Left ventricle myocardium inferior (tissue), 1 donor: Measurements from ENCODE around the gene SHISA2. TPM values are rescaled to one million over a fixed set of nuclear protein-coding genes. Genes with fewer than 3 reads are reported as not detected.
"Not testable (repeated sequence)": the region's sequence is repeated elsewhere in the genome, so short reads cannot be mapped to it uniquely, and the experiment has no call there.

Experiments used
- DNase-seq: peaks from one replicate; pipeline ENCODE4 v3.0.0-alpha.2; 2020
- H3K27ac ChIP-seq: fragments of 200-600 bp; replicated peaks from 2 replicates; pipeline ENCODE4 v1.8.0; 2021
- H3K27me3 ChIP-seq: fragments of 200-600 bp; 2 replicates; pipeline ENCODE4 v1.8.0; 2021; ENCODE audit warnings: low read depth
- H3K36me3 ChIP-seq: fragments of 200-600 bp; 2 replicates; pipeline ENCODE4 v1.8.0; 2021
- H3K4me1 ChIP-seq: fragments of 200-600 bp; 2 replicates; pipeline ENCODE4 v1.8.0; 2021
- H3K4me3 ChIP-seq: fragments of 200-600 bp; 2 replicates; pipeline ENCODE4 v1.8.0; 2021; ENCODE audit warnings: mild to moderate bottlenecking, moderate library complexity
- H3K9me3 ChIP-seq: fragments of 200-600 bp; replicated peaks from 2 replicates; pipeline ENCODE4 v1.8.0; 2021
- CTCF ChIP-seq: fragments of 200-600 bp; IDR thresholded peaks from 2 replicates; pipeline ENCODE4 v1.8.0; 2021; ENCODE audit warnings: antibody characterized with exemption, mild to moderate bottlenecking, borderline replicate concordance
- intact Hi-C: fragments of 100-400 bp; cut with micrococcal nuclease; formaldehyde crosslinking; loops from one replicate; pipeline ENCODE4 v1.11.0; 2022
- total RNA-seq: library from RNA; stranded (reverse); fragmentation: NEBNext Ultra II Directional; extraction: Animal tissue kit (Norgen Biotek cat#: 25700); gene quantifications from one replicate; pipeline ENCODE4 v1.2.1, GENCODE V29; 2021
- donor health status: DM: no; HTN: yes; CAD: no; lungs with severe emphysema.

SHISA2 gene
- total RNA-seq, 1 donor from 2014 or later = 0.22 TPM

GRCh38 chr13:26071691-26072090 is 19.9 kb upstream of the SHISA2 start:
- H3K36me3 ChIP-seq = no peaks in the 10 kb centered on the region
- no peak overlapping the region for H3K27ac ChIP-seq
- no peak for DNase-seq
- H3K4me1 ChIP-seq = no peaks in the 10 kb centered on the region
- intact Hi-C loops = loop anchor here (5.0 kb wide), 1 partner anchor 499 kb away; no protein-coding TSS in a partner anchor
- no peak overlapping the region for H3K4me3 ChIP-seq
- H3K9me3 ChIP-seq = no peaks in the 10 kb centered on the region
- no peak for TF ChIP-seq CTCF
- peaks cover 67% of the 10 kb centered on the region for H3K27me3 ChIP-seq

GRCh38 chr13:26069642-26070041 is 17.8 kb upstream of the SHISA2 start:
- H3K4me1 ChIP-seq, H3K36me3 ChIP-seq, DNase-seq, H3K27ac ChIP-seq, H3K9me3 ChIP-seq, H3K4me3 ChIP-seq: not testable (repeated sequence)
- intact Hi-C loops = loop anchor here (5.0 kb wide), 1 partner anchor 497 kb away; no protein-coding TSS in a partner anchor
- peaks cover 56% of the 10 kb centered on the region for H3K27me3 ChIP-seq

- H3K4me1 ChIP-seq, H3K36me3 ChIP-seq, H3K27ac ChIP-seq, H3K9me3 ChIP-seq, DNase-seq, H3K4me3 ChIP-seq, intact Hi-C loops: not testable (repeated sequence)
- H3K27me3 ChIP-seq = peaks cover 50% of the 10 kb centered on the region
These were observed 16.6 kb upstream of the SHISA2 start for GRCh38 chr13:26068372-26068771.

- H3K4me1 ChIP-seq = no peaks in the 10 kb centered on the region
- H3K27me3 ChIP-seq = peaks cover 50% of the 10 kb centered on the region
- no peak for TF ChIP-seq CTCF
- H3K4me3 ChIP-seq = no peak overlapping the region
- DNase-seq = no peak
- no peaks in the 10 kb centered on the region for H3K36me3 ChIP-seq
- no peaks in the 10 kb centered on the region for H3K9me3 ChIP-seq
- intact Hi-C loops = no loop called here
- no peak overlapping the region for H3K27ac ChIP-seq
These were observed 15.8 kb upstream of the SHISA2 start for GRCh38 chr13:26067601-26068000.

- H3K4me3 ChIP-seq, H3K4me1 ChIP-seq, intact Hi-C loops, DNase-seq, H3K27ac ChIP-seq, H3K9me3 ChIP-seq, H3K36me3 ChIP-seq: not testable (repeated sequence)
- peaks cover 47% of the 10 kb centered on the region for H3K27me3 ChIP-seq
These were observed 14.7 kb upstream of the SHISA2 start for GRCh38 chr13:26066492-26066891.

- no peaks in the 10 kb centered on the region for H3K36me3 ChIP-seq
- no peak overlapping the region for H3K27ac ChIP-seq
- DNase-seq = no peak
- no peak overlapping the region for H3K4me3 ChIP-seq
- intact Hi-C loops = loop anchor here (5.0 kb wide), 1 partner anchor 481 kb away; no protein-coding TSS in a partner anchor
- no peaks in the 10 kb centered on the region for H3K9me3 ChIP-seq
- peak; percentile 79 for TF ChIP-seq CTCF
- H3K27me3 ChIP-seq = peaks cover 34% of the 10 kb centered on the region
- H3K4me1 ChIP-seq = no peaks in the 10 kb centered on the region
These were observed 11.1 kb upstream of the SHISA2 start for GRCh38 chr13:26062853-26063444.

- Histone ChIP-seq H3K4me1 (no peaks in the 10 kb centered on the region), H3K27me3 (peaks cover 39% of the 10 kb centered on the region), H3K9me3 (no peaks in the 10 kb centered on the region), H3K36me3 (no peaks in the 10 kb centered on the region), H3K4me3 (no peak overlapping the region), H3K27ac (no peak overlapping the region)
- no peak for DNase-seq
- no peak for TF ChIP-seq CTCF
- intact Hi-C loops = loop anchor here (5.0 kb wide), 1 partner anchor 480 kb away; no protein-coding TSS in a partner anchor
These were observed 10.1 kb upstream of the SHISA2 start for GRCh38 chr13:26061947-26062346.
